Mesodermal cell (in vitro differentiated cells): ENCODE measurements around the gene DCAF15.
"Not testable (repeated sequence)": the region's sequence is repeated elsewhere in the genome, so short reads cannot be mapped to it uniquely, and the experiment has no call there.

Source experiments
- H3K27ac ChIP-seq: 2 replicates; pipeline ENCODE4 v1.7.0; 2013; ENCODE audit warnings: mild to moderate bottlenecking, low read depth, low read length, moderate library complexity; ENCODE audit not compliant: severe bottlenecking
- H3K36me3 ChIP-seq: 2 replicates; pipeline ENCODE4 v1.7.1; 2013; ENCODE audit warnings: mild to moderate bottlenecking, low read length, moderate library complexity; ENCODE audit not compliant: control insufficient read depth, insufficient read depth
- H3K4me1 ChIP-seq: one replicate; pipeline ENCODE4 v1.7.1; 2013; ENCODE audit warnings: mild to moderate bottlenecking, low read length; ENCODE audit not compliant: insufficient read depth, control insufficient read depth, poor library complexity, severe bottlenecking
- H3K4me3 ChIP-seq: 2 replicates; pipeline ENCODE4 v1.7.0; 2013; ENCODE audit warnings: low read length, control low read depth, mild to moderate bottlenecking; ENCODE audit not compliant: insufficient read depth, poor library complexity, severe bottlenecking; ENCODE audit errors: extremely low read depth
- H3K9me3 ChIP-seq: 2 replicates; pipeline ENCODE4 v1.7.1; 2013; ENCODE audit warnings: mild to moderate bottlenecking, low read length, moderate library complexity; ENCODE audit not compliant: control insufficient read depth
- WGBS, 2 experiments: methylation state at CpG; one replicate each; pipeline ENCODE4 v1.1.5; 2013; ENCODE audit warnings: missing lambda C conversion rate in 2 of 2; ENCODE audit not compliant: insufficient coverage in 2 of 2; 5-methylcytosine and 5-hydroxymethylcytosine counted together

DCAF15 gene

GRCh38 chr19:13968383-13968935 is 16.1 kb downstream of the DCAF15 start:
- Histone ChIP-seq H3K4me3 (no peak overlapping the region), H3K27ac (no peak overlapping the region), H3K4me1 (peaks cover 2% of the 10 kb centered on the region), H3K36me3 (peaks cover 71% of the 10 kb centered on the region), H3K9me3 (no peaks in the 10 kb centered on the region)
- WGBS, 2 experiments = 97 to 98% methylated on average over 16 to 19 of the region's 22 CpGs

- H3K4me1 ChIP-seq = peaks cover 2% of the 10 kb centered on the region
- WGBS, 2 experiments = 96% methylated on average over 17 to 18 of the region's 18 CpGs
Observed at GRCh38 chr19:13968999-13969398, 16.7 kb downstream of the DCAF15 start.

GRCh38 chr19:13969897-13970296 is 17.6 kb downstream of the DCAF15 start:
- WGBS, 2 experiments = 97 to 98% methylated on average over 15 to 18 of the region's 18 CpGs
- no peak overlapping the region for H3K4me3 ChIP-seq
- peaks cover 78% of the 10 kb centered on the region for H3K36me3 ChIP-seq
- no peak overlapping the region for H3K27ac ChIP-seq
- no peaks in the 10 kb centered on the region for H3K4me1 ChIP-seq
- H3K9me3 ChIP-seq = no peaks in the 10 kb centered on the region

More at GRCh38 chr19:13968999-13969398, 16.7 kb downstream of the DCAF15 start:
- no peak overlapping the region for H3K4me3 ChIP-seq
- no peak overlapping the region for H3K27ac ChIP-seq
- H3K9me3 ChIP-seq = no peaks in the 10 kb centered on the region
- H3K36me3 ChIP-seq = peaks cover 75% of the 10 kb centered on the region

GRCh38 chr19:13971868-13972267 is 19.6 kb downstream of the DCAF15 start:
- H3K27ac ChIP-seq, H3K9me3 ChIP-seq, H3K4me3 ChIP-seq, H3K4me1 ChIP-seq: not testable (repeated sequence)
- 89 to 98% methylated on average over 11 to 12 of the region's 15 CpGs for WGBS, 2 experiments
- H3K36me3 ChIP-seq = peaks cover 71% of the 10 kb centered on the region

- no peak overlapping the region for H3K27ac ChIP-seq
- 95 to 98% methylated on average over 23 to 25 of the region's 37 CpGs for WGBS, 2 experiments
- peaks cover 65% of the 10 kb centered on the region for H3K36me3 ChIP-seq
- no peaks in the 10 kb centered on the region for H3K4me1 ChIP-seq
- no peak overlapping the region for H3K4me3 ChIP-seq
- H3K9me3 ChIP-seq = no peaks in the 10 kb centered on the region
Observed at GRCh38 chr19:13972368-13973155, 20.3 kb downstream of the DCAF15 start.

- H3K4me3 ChIP-seq, H3K27ac ChIP-seq, H3K4me1 ChIP-seq, H3K9me3 ChIP-seq: not testable (repeated sequence)
- peaks cover 57% of the 10 kb centered on the region for H3K36me3 ChIP-seq
- WGBS, 2 experiments = 94% methylated on average over 3 of the region's 3 CpGs; no CpG with 5 or more reads in 1 of the 2 experiments
Observed at GRCh38 chr19:13973479-13973878, 21.2 kb downstream of the DCAF15 start.

- Histone ChIP-seq H3K4me3 (no peak overlapping the region), H3K4me1 (peaks cover under 1% of the 10 kb centered on the region), H3K36me3 (peaks cover 51% of the 10 kb centered on the region), H3K9me3 (no peaks in the 10 kb centered on the region), H3K27ac (no peak overlapping the region)
- 50 to 61% methylated on average over 7 to 8 of the region's 12 CpGs for WGBS, 2 experiments
Observed at GRCh38 chr19:13974073-13974472, 21.8 kb downstream of the DCAF15 start.

- 90 to 95% methylated on average over 9 to 11 of the region's 11 CpGs for WGBS, 2 experiments
- H3K4me3 ChIP-seq = no peak overlapping the region
- no peak overlapping the region for H3K27ac ChIP-seq
- H3K9me3 ChIP-seq = no peaks in the 10 kb centered on the region
- peaks cover 4% of the 10 kb centered on the region for H3K4me1 ChIP-seq
- H3K36me3 ChIP-seq = peaks cover 41% of the 10 kb centered on the region
Observed at GRCh38 chr19:13975870-13976269, 23.6 kb downstream of the DCAF15 start.

- Histone ChIP-seq H3K36me3 (peaks cover 36% of the 10 kb centered on the region), H3K9me3 (no peaks in the 10 kb centered on the region), H3K4me1 (peaks cover 4% of the 10 kb centered on the region), H3K27ac (no peak overlapping the region), H3K4me3 (no peak overlapping the region)
- WGBS, 2 experiments = 90 to 96% methylated on average over 8 to 9 of the region's 12 CpGs
Observed at GRCh38 chr19:13976446-13976845, 24.1 kb downstream of the DCAF15 start.

GRCh38 chr19:13977803-13978202 is 25.5 kb downstream of the DCAF15 start:
- Histone ChIP-seq H3K4me3 (no peak overlapping the region), H3K27ac (no peak overlapping the region)
- 85 to 91% methylated on average over 7 to 11 of the region's 12 CpGs for WGBS, 2 experiments

More at GRCh38 chr19:13977803-13978202, 25.5 kb downstream of the DCAF15 start:
- Histone ChIP-seq H3K36me3 (peaks cover 30% of the 10 kb centered on the region), H3K4me1 (peaks cover 7% of the 10 kb centered on the region), H3K9me3 (no peaks in the 10 kb centered on the region)
